Inferior parietal cortex (tissue), 1 donor: ENCODE measurements around the gene KCNQ1OT1.
A peak's percentile ranks its signal among the peaks of the same experiment; 100 is the strongest.

Experiments
- DNase-seq: peaks from one replicate; pipeline ENCODE4 v3.0.0-alpha.2; 2016; ENCODE audit errors: extremely low spot score

KCNQ1OT1 gene

DNA sequence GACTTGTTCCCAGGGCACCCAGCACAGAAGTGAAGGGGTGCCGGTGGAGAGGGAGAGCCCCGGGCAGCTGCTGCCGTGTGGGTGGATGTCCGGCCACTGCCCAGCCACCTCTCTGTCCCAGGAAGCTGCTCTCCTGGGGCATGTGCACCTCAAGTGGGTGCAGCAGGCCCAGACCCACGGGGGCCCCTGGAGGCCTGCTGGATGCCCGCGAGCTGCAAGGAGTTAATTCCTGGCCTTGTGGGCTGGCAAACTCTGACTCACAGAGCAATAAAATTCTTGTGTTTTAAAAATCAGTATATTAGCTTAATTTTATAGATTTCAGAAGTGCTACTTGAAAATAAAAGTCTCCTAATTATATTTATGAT is 37.4 kb upstream of the KCNQ1OT1 start:
- DNase-seq: no peak

DNA sequence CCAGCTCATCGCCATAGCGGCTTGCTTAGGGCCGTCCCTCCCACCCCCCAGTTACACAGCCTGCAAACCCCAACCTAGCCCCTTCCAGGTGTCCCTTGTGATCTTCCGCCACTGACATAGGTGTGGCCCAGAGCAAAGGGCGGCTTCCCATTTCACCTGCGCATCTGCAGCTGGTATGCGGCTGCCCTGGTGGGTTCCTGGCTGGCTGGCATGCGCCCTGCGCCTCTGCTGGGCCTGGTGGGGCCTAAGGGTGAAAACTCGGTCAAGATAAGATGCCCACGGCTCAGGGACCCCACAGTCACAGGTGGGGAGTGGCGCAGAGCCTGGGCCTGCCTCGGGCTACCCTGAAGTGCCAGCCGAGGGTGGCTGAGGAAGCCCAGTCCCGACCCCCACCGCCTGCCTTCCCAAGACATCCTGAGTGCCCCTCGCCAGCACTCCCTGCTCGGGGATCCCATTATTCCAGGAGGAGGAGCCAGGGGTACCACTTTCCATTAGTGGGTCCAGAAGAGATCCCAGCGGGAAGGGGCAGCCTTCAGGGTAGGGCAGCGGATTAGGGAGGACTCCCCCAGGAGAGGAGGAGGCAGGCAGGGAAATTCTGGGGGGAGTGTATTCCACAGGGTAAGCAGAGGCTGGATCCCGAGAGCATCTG is 36.9 kb upstream of the KCNQ1OT1 start:
- DNase-seq: no peak

- no peak for DNase-seq
These were observed 35.3 kb upstream of the KCNQ1OT1 start for GRCh38 chr11:2735053-2735589.

DNA sequence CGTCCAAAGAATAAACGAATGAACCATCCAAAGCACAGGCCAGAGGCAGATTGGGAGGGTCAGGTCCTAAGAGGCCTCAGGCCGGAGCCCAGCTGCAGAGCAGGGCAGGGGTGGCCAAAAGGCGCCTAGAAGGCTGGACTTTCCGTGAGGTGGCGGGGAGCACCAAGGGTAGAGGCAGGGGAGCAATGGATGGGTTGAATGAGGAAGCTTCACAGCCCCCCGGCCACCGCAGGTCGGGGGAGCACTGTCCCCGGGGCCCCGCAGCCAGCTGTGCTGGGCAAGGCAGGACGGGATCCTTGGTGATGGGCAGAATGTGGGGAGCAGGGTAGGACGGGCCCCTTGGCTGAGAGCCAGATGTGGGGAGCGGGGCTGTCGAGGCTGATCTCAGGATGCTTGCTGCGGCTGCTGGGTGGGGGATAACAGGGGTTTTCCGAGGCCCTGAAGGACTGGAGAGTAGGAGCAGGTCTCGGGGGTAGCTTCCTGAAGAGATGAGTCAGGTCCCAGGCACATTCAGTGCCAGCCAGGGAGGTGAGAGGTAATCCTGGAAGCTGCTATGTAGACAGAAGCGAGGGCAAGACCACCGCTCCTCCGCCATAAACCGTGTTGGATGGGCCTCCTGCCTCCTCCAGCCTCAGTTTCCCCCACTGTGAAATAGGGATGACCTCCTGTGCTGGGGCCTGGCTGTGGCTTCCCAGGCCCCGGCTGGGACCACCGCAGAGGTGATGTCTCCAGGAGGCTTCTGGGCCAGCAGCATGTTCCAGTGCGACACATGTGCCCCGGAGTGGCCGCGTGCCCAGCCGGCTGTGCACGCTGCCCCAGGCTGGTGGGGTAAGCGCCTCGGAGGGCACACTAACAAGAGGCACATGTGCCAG is 34.6 kb upstream of the KCNQ1OT1 start:
- DNase-seq: no peak

DNA sequence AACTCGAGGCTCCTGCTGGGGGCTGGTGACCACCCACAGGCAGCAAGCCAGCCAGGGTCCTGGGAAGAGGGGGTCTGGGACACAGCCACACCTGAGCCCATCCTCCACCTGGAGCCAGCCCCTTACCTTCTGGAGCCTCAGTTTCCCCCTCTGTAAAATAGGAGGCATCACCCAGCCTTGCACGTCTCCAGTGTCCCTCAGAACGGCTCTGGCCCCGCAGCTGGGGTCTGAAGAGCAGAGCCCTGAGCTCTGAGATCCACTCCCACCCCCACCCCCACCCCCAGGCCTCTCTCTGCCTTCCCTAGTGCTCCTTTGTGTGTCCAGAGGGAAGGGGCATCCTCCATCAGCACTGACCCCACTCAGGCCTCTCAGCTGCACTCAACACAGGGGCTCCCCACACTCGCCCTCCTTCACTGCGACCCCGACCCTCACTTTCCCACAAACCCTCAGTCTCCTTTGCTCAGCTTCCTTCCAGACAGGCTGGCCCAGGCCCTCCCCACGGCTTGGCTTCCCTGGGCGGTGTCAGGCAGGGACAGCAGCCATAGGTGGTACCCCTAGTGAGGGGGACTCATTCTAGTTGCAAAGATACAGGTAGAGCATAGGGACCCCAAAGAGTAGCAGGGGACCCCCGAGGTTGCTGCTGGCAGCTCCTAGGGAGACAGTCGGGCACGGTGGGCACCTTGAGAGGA is 33.3 kb upstream of the KCNQ1OT1 start:
- no peak for DNase-seq

DNA sequence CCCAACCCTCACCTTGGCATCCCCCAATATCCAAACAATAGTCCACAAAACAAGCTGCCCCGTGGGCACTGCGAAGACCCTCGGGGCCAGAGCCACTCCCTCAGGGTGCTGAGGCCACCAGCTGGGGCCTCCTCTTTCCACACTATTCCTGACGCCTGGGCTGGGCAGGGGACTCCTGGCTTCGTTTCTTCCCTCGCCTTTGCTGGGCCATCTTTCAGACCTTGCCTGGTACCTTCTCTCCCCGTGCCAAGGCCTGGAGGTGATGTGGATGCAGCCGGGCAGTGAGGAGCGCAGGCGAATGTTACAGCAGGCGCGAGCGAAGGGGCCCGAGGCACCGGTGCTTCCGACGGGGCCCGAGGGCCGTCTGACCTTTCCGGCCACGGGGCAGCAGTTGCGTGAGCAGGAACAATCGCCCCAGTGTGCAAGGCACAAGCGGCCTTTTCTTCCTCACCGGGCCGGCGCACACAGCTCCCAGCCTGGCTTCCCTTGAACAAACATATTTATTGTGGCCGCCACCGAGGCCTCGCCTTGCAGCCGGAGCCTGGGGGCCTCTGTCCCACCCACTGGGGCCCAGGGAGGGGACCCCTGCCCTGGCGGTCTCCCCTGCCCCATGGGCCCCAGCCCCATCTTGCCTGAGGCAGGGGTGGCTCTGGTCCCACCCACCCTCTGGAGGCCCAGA is 32.6 kb upstream of the KCNQ1OT1 start:
- peak; percentile 68 for DNase-seq

GRCh38 chr11:2731130-2732125 is 31.6 kb upstream of the KCNQ1OT1 start:
- DNase-seq: no peak

- DNase-seq: peak; percentile 22
These were observed 30.7 kb upstream of the KCNQ1OT1 start for GRCh38 chr11:2730272-2731129.

- no peak for DNase-seq
These were observed 30.0 kb upstream of the KCNQ1OT1 start for GRCh38 chr11:2729841-2730240.

DNA sequence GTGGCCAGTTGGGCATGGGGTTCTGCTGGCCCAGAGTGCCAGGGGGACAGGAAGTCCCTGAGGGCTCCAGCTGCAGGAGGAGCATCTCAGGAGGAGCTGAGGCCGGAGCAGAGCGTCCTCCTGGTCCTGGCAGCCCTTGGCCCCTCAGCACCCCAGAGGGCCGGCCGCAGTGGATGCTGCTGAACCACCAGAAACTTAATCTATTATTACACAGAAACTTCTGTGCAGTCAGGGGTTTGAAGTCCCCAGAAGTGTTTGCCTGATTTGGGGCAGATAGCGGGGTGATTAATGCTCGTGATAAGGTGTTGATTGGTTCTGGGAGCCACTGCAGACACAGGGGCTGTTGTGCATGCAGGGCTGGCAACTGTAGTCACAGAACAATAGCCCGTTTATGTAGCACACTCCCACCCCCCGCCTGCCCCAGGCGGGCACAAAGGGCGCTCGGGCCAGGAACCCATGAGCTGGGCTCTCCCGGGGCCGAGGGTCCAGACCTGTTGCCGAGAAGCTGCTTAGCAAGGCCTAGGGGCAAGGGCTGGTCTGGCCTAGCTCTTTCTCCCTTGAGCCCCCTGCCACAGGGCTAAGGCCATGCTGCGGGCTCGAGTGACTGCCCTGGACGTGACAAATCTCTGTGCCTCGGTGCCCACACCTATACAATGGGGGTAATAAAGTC is 29.0 kb upstream of the KCNQ1OT1 start:
- peak; percentile 68 for DNase-seq

GRCh38 chr11:2728128-2728662 is 28.4 kb upstream of the KCNQ1OT1 start:
- no peak for DNase-seq

DNA sequence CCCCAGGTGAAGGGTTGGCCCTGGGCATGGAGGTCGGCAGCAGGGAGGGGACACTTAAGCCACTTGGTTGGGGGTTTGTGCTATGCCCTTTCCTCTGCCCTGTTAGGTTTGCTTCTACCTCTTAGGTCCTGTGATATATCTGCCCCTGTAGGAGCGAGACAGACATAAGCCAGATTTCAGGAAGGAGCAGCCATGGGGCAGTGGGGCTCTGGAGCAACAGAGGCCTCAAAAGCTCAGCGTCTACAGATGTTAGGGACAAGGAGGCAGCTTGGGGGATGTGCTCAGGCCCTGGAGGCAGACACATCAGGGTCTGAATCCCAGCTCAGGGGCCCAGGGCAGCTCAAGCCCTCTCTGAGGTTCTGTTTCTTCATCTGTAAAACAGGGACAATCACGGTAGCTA is 27.2 kb upstream of the KCNQ1OT1 start:
- DNase-seq: no peak

DNA sequence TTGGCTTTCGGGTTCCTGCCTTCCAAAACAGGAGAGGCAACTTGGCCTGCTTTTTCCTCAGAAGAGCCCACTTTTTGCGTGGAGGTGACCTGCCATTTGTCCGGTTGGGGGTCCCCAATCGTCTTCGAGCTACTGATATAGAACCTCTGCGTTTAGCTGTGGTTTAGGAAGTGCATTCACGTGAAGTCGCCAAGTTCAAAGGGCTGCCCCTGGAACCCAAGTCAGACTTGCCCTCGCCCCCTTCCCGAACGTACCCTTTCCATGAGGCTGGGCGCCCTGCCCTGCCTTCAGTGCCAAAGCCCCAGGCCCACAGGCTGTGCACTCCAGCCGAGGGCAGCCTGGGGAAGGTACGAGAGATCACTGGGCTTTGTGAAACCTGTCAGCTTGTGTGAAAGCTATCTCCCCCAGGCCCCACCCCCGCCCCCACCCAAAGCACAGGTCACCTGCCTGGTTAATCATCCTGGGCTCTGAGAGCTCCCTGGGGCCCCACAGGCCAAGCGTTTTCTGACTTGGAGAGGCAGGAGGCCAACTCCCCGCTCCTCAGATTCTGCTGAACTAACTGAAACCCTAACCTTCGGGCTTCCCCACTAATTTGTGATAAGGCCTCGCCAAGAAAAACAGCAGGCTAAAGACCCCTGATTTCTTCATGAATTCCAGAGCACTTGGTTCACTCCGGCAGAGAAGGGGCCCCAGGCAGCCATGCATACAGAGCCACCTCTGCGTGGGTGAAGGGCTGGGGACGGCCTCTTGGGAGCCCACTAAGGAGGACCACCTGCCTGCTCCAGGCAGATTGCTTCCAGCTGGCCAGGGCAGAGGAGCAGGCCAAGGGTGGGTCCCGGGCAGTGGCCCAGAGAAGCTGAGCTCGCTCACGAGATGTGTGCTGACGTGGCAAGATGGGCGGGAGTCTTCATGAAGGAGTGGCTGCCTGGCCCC is 25.8 kb upstream of the KCNQ1OT1 start:
- no peak for DNase-seq

DNA sequence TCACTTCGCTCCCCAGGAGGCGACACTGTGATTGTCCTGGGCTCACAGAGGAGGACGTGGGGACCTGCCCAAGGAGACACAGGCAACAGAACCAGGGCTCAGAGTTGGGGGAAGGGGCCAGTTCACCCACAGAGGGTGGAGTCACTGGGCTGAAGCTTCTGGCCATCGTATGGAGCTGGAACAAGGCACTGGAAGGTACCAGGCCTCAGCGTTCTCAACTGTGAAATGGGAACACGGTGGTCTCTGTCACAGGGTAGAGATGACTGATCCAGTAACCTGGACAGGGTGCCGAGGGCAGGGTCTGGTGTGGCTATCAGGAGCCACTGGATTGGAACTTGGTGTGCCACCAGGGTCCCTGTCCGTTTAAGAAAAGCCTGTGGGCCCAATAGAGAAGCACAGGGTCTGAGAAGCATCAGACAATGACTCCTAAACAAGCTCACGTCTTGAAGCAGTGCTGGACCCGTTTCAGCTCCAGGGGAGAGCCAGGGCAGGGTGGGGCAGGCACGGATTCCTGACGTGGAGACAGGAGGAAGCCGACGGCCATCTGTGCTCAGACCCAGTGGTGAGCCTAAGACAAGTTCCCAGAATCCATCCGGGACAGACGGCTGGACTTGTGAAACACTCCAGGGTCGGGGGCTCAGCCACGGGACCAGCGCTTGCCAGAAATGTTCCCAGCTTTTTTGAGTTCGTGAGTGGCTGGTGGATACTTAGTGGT is 25.0 kb upstream of the KCNQ1OT1 start:
- no peak for DNase-seq

DNA sequence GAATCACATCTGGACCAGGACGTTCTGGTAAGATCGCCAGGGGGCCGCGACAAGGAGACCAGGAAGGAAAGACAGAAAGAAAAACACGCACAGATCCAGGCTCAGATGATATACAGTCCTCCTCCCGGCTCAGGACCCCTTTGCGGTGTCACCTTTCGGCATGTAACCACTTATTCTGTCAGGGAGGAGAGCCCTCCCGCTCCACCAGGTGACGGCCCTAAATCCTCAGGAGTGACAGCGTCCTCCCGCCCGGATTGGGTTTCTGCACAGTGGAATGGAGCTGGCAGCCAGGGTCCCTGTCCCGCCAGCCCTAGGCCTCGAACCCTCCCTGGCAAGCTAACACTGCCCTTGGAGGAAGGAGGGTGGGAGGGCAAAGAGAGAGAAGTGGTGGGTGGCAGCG is 24.3 kb upstream of the KCNQ1OT1 start:
- DNase-seq: no peak

DNA sequence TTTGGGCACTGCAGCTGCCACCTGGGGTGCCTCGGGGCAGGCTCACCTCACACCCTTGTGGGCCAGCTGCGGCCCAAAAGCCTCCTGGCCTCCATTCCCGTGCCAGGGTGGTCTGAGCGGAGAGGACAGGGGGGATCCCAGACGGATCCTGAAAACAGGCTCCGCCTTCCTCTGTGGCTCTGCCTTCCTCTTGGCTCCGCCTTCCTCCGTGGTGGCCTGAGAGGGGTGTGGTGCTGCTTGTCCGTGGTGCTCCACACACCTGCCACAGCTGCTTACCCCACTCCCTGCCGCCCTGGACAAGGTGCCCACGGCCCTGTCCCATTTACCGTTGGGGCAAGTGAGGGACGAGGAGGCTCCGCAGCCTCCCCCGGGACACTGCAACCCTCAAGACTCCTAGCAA is 23.2 kb upstream of the KCNQ1OT1 start:
- no peak for DNase-seq
